ENCODE results near the gene TMPRSS7.

Gene TMPRSS7

DNA sequence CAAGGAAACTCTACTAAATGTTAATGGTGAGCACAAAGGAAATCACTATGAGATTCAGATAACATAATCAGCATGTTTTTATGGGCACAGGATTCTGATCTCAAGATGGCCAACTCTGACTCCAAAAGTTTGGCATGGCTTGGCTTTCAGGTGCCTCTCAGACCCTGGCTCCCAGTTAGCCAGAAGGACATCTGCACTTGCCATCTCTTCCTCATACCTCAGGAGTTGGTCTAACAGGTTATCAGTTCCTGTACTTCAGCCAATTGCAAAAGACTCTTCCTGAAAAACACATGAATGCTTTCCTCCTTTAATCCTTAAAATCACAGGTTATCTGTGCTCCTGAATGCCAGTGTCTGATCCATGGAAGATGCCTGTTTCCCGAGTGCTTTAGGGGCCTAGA lies 25.0 kb downstream of the TMPRSS7 start:
- no peak for DNase-seq (ENCODE audit: low read depth in 1 of 2, low spot score in 1 of 2)

DNA sequence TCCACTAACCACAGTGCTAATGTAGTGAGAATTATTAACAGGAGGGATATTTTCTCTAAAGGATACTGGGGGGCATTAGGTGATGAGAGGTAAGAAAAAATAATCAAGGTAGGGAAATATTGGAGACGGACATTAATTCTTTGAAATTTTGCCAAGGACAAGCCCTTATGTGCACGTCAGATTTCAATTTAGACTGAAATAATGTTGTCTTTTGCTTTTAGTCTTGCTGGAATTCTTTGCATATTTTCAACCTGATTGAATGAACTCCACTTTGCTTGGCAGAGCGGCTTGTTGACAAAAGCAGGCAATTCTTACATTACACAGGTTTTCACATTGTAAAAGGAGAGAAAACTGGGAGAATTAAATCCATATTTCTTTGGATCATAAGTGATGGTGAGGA lies 26.6 kb downstream of the TMPRSS7 start:
- no peak for DNase-seq (ENCODE audit: low read depth in 1 of 2, low spot score in 1 of 2)

- DNase-seq (ENCODE audit: low read depth in 1 of 2, low spot score in 1 of 2), result peak; percentile 31 to 54
Observed at GRCh38 chr3:112072387-112073060, 38.0 kb downstream of the TMPRSS7 start.

DNA sequence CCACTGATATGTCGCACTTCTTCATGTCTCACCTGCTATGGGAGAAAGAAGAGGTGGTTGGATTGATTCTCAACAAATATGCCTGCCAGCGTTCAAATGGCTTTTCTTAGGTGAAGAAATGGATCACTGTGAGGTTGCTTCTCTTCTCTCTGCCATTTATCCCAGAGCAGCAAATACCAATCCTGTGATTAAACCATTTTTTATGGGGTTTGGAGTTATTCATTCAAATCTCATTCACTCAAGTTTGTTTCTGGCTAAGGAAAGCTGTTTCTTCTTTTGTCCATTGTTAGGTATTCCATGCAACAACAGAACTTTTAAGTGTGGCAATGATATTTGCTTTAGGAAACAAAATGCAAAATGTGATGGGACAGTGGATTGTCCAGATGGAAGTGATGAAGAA lies 39.5 kb downstream of the TMPRSS7 start:
- no peak for DNase-seq (ENCODE audit: low read depth in 1 of 2, low spot score in 1 of 2)

GRCh38 chr3:112074616-112075497 lies 40.3 kb downstream of the TMPRSS7 start:
- no peak for DNase-seq (ENCODE audit: low read depth in 1 of 2, low spot score in 1 of 2)

- DNase-seq (ENCODE audit: low read depth in 1 of 2, low spot score in 1 of 2), result no peak
Observed at GRCh38 chr3:112078125-112079083, 43.9 kb downstream of the TMPRSS7 start.

- DNase-seq (ENCODE audit: low read depth in 1 of 2, low spot score in 1 of 2), result no peak
Observed at GRCh38 chr3:112083239-112083638, 48.7 kb downstream of the TMPRSS7 start.

DNA sequence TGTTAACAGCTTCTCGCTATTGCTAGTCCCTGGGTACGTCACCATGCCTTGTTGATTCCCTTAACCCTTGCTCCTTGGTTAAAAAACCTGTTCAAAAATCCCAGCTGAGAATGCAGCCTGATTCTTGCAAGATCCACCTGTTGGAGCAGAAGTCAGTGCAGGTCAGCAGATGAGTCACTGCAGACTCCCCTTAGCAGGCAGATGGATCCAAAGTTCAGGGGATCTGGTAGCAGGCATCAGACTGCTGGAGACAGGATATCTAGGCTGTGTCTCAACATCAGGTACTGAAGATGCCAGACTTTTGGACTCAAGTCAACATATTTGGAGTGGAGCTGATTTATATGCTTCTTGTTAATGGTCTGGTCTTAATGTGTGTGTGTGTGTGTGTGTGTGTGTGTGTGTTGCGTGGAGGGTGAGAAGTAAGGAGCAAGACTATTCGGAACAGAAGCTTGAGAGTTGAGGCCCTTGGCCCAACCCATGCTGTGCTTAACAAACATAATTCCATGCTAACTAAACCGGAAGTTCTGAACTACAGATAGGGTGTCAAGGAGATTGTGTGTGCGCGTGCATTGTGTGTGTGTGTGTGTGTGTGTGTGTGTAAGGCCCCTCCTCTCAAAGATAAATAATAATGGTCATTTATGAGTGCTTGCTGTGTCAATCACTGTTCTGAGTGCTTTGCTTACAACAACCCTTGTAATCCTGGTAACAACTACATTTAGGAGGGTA lies 50.6 kb downstream of the TMPRSS7 start:
- no peak for DNase-seq (ENCODE audit: low read depth in 1 of 2, low spot score in 1 of 2)

DNA sequence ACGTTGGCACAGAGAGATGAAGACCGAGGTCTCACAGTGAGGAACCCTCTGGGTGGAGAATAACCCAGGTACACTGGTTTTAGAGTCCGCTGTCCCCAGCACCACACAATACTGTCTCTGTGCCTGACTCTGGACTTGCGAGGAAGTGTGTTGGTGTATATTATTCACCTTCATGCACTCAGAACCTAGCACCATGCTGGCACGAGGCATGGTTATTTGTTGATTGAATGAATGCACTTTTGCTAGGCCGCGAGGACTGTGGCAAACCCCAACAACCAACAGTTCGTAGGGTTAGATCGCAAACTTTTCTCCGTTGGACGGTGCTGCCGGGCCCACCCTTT lies 51.2 kb downstream of the TMPRSS7 start:
- no peak for DNase-seq (ENCODE audit: low read depth in 1 of 2, low spot score in 1 of 2)

DNA sequence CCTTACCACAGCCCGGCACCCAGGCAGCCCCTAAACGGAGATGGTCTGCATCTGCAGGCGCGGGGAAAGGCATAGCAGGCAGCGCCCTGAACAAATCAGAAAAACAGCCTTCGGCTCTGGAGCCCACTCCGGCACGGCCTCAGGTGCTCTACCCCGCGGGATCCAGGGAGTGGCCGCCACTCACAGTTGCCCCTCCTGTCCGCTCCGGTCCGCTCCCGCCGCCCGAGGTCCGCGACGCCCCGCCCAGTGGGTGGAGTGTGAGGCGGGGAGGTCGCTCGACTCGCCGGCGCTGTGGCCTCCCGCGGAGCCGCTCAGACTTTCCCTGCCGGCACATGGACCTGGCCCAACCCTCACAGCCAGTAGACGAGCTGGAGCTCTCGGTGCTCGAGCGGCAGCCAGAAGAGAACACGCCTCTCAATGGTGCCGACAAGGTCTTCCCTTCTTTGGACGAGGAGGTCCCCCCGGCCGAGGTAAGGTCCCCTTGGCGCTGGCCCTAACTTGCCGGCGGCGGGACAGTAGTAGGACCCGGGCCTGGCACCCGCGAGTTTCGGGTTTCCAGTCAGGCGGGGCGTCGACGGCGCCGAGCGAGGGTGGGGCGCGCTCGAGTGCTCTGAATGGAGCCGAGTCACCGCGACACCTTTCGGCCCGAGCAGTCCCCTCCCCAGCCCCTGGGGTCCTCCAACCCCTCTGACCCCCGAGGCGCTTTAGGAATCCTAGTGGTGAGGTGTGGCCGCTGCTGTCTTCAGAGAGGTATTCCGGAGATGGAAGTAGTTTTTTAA lies 51.7 kb downstream of the TMPRSS7 start, which contains the start of gene C3orf52:
Gene C3orf52 (plus strand): TSS at position 314 of the 779 bp plus-strand sequence. CDS start 19 bp downstream, at position 333.
- DNase-seq (ENCODE audit: low read depth in 1 of 2, low spot score in 1 of 2), result peak; percentile 29 to 38

DNA sequence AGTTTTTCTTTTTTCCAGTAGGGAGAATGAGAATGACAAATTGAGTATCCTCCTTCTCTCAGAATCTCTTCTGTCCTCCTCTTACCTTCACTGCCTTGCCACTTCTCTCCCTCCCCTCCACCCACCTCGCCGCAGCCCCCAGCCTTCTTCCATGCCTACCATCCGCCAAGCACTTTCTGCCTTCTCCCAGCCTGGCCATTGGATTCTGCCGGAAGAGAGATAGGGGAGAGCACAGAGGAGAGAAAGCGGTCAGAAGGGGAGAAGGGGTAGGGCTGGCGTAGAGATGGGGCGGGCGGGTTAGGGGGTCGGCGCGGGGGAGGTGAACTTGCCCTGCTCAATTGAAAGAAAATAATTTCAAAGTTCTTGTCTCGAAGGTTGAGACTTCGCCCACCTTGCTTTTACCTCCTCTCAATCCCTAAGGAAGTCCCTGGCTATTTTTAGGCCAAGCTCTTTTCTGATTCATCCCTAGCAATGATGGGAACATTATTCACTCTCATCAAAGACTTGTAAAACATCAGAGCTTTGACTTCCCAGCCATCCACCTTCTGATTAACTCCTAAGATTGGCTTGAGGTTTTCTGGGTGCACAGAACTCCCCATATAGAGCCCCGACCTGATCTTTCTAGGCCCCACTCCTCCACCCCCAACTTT lies 52.5 kb downstream of the TMPRSS7 start:
- DNase-seq (ENCODE audit: low read depth in 1 of 2, low spot score in 1 of 2), result no peak

GRCh38 chr3:112087746-112088145 lies 53.2 kb downstream of the TMPRSS7 start:
- no peak for DNase-seq (ENCODE audit: low read depth in 1 of 2, low spot score in 1 of 2)

- no peak for DNase-seq (ENCODE audit: low read depth in 1 of 2, low spot score in 1 of 2)
Observed at GRCh38 chr3:112088944-112089343, 54.4 kb downstream of the TMPRSS7 start.

GRCh38 chr3:112089956-112090886 lies 55.7 kb downstream of the TMPRSS7 start:
- DNase-seq (ENCODE audit: low read depth in 1 of 2, low spot score in 1 of 2), result no peak

DNA sequence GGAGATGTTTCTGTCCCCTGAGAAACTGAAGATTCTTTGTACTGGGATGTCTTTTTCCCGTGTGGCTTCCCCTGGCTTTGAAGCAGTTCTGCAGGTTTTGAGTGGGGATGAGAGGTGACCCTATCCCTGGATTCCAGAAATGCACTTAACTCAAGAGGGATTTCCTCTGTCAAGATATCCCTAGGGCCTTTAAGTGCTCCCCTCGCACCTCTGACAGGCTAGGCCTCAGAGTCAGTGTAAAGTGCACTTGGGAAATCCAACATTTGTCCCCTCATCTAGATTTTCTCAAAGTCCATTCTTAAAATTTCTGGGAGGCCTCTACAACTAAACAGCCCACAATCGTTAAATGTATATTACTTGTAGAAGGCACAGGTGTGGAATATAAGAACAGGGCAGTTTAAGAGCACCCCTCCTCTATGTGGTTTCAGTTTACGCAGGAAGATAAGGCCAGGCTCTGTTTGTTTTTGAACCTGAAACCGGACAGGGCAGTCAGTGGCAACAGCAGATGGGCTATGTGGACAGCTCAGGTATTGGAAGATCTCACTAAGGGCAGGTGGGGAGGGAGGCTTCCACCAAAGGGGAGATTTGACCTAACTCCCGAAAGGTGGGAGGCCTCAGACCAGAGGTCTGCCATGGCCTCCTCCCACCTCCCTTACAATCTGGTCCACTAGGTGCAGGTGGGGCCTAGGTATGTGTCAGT lies 56.5 kb downstream of the TMPRSS7 start:
- no peak for DNase-seq (ENCODE audit: low read depth in 1 of 2, low spot score in 1 of 2)

- DNase-seq (ENCODE audit: low read depth in 1 of 2, low spot score in 1 of 2), result no peak
Observed at GRCh38 chr3:112092496-112093179, 58.1 kb downstream of the TMPRSS7 start.

DNA sequence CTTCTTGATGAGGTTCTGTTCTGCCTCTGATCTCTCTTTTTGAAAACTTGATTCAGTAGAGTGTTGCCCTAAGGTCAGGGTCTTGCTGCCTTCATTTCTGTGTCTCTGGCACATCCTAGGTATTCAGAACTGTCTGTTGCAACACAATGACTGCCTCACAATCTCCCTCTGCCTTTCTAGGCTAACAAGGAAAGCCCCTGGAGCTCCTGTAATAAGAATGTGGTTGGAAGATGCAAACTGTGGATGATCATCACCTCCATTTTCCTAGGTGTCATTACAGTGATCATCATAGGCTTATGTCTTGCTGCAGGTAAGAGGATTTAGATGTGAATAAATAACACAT lies 58.6 kb downstream of the TMPRSS7 start:
- no peak for DNase-seq (ENCODE audit: low read depth in 1 of 2, low spot score in 1 of 2)

All from activated T-helper 1 cell treated with anti-CD3 and anti-CD28 coated beads, Interleukin-2, amount 50 U/mL, for 16 hours (primary cell).